Measurements from ENCODE around the gene OSBPL6.

- TF ChIP-seq CTCF (optimal IDR thresholded peaks at IDR 0.05 in 1 of 3, IDR thresholded peaks at IDR 0.05 in 1 of 3, conservative IDR thresholded peaks at IDR 0.05 in 1 of 3; ENCODE audit: extremely low read depth in 1 of 3, insufficient read depth in 2 of 3, low read length in 3 of 3) (no peak), EZH2 (IDR thresholded peaks at IDR 0.05; ENCODE audit: low read length) (no peak)
Measured at GRCh38 chr2:178279142-178279541, 84.8 kb downstream of the OSBPL6 start.

Data from keratinocyte (primary cell).